SH-SY5Y (cell line): ENCODE measurements around the gene TTLL9.

Source experiments
- GATA2 ChIP-seq: IDR thresholded peaks from 2 replicates; pipeline ENCODE4 v1.6.1; 2011; ENCODE audit warnings: mild to moderate bottlenecking, low read depth, low read length
- GATA3 ChIP-seq: IDR thresholded peaks from 2 replicates; pipeline ENCODE4 v1.6.1; 2011; ENCODE audit warnings: low read depth, mild to moderate bottlenecking, low read length, moderate library complexity

TTLL9 gene

DNA sequence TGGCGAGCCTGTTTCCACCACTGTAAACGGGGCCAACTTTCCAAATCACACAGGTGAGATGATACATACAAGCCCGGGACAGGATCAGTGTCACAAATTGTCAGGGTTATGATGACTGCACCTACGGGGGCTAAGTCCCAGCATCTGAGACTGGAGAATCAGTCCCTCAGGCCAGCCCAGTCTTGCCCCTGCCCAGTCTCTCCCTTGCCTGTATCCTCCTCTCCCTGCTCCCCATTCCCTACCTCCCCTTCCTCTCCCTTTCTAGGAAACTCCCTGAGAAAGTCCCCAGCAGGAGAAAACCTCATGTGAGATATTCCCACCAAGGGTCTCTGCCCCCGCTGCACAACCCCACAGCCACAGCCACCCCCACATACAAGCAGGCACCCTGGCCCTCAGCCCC is 26.6 kb upstream of the TTLL9 start:
- TF ChIP-seq GATA2 (no peak), GATA3 (no peak)

GRCh38 chr20:31844737-31845299 is 25.6 kb upstream of the TTLL9 start:
- no peak for TF ChIP-seq GATA2
- no peak for TF ChIP-seq GATA3

DNA sequence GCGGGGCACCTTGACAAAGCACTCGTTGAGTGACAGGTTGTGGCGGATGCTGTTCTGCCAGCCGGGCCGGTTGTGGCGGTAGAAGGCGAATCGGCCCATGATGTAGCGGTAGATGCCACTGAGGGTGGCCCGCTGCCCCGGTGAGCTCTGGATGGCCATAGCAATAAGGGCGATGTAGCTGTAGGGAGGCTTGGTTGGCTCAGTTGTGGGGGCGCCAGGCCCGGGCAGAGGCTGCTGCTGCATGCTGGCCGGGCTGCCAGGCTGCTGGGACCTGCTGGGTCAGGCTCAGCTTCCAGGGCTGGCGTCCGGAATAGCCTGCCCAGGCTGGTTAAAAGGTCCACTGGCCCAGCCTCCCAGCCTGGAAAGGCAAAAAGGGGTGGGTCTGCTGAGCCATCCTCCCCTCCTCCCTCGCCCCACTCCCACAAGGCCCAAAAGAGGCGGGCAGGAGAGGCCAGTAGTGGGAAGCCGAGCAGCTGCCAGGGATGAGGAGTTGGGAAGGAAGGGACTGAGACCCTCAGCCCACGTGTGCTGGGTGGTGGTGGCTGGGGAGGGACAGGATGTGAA is 25.1 kb upstream of the TTLL9 start, which contains the start of gene FOXS1:
Gene FOXS1, minus strand, starts transcription at position 305 of the 564 bp plus-strand sequence. Its CDS starts 62 bp downstream, at position 243.
- TF ChIP-seq GATA2 (no peak), GATA3 (no peak)

GRCh38 chr20:31846793-31847138 is 23.7 kb upstream of the TTLL9 start:
- TF ChIP-seq GATA3 (no peak), GATA2 (no peak)

DNA sequence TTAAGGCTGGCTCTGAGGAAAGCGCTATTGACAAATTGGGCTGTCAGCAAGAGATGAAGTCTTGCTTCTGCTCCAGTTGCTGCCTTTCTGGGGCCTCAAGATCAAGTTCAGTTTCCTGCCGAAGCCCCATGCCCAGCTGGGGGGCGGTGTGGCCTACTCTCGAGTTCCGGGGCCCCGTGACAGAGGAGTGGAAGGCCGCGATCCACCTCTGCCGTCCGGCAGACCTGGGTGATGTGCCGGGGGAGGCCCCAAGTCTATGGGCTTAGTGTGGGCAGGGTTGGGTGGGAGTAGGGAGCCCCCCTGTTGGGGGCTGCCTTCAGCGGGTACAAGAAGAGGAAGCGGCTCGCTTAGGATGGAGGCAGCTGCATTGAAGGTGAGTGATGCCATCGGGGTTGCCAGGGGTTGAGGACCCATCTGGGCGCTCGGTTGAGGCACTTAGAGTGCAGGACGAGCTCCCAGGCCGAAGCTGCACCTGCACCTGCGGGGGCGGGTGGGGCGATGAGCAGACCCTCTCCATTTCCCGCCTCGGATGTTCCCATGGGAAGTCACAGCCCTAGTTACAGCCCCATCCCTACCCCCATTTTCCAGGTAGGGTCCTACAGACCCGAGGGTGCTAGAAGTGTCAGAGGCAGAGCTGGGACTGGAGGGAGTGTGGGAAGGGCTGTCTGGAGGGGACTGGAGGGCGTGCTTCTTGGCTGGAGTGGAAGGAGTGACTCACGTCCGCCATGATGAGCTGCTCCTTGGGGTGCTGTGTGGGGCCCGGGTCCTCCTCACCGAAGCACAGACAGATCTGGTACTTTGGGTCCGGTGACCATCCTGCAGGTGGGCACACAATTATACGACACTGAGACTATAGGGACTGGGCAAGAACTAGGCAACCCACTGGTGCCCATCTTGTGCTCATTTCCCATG is 22.1 kb upstream of the TTLL9 start:
- no peak for TF ChIP-seq GATA3
- TF ChIP-seq GATA2, result no peak

DNA sequence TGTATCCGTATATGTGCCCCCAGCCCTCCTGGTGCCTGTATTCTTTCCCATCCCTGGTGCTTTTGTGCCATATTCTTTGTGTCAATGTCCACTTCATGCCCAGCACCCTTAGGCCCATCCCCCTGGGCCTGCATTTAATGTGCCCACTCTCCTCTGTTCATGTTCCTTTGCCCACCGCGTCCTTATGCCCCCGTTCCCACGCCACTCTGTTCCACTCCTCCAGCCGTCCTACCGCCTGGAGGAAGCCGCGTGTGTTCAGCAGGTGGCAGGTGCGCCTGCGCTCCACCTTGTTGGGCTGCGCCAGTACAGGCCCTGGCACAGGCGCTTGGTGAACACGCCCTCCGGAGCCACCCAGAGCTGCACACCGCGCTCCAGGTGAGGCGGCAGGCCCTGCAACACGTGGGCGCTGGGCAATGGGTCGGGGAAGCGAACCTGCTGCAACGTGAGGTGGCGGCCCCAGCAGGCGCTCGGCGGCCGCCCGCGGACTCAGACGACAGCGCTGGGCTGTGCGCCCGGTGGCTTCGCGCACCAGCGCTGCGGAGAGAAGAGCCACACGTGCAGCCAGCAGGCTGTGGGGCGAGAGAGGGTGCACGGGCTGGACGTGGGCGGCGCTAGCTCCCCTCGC is 21.0 kb upstream of the TTLL9 start:
- TF ChIP-seq GATA3 (no peak), GATA2 (no peak)

GRCh38 chr20:31851240-31851955 is 19.0 kb upstream of the TTLL9 start:
- no peak for TF ChIP-seq GATA2
- no peak for TF ChIP-seq GATA3

GRCh38 chr20:31853481-31853880 is 17.0 kb upstream of the TTLL9 start:
- TF ChIP-seq GATA3, result no peak
- TF ChIP-seq GATA2, result no peak

DNA sequence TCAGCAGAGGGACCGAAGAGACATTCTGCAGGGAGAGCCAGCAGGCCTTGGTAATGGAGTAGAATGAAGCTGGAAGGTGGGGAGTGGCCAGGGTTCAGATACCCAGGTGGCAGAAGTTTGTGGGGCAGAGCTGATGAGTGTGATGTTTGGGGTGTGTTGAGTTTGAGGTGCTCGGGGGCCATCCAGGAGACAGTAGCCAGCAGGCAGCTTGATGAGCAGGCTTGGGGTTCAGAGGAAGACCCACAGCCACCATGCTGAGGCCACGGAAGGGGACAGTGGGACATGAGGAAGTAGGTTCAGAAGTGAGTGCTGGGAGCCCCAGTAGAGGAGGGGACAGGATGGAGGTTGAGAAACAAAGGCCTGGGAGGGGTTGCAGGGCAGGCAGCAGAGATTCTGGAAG is 13.9 kb upstream of the TTLL9 start:
- TF ChIP-seq GATA2, result no peak
- no peak for TF ChIP-seq GATA3

DNA sequence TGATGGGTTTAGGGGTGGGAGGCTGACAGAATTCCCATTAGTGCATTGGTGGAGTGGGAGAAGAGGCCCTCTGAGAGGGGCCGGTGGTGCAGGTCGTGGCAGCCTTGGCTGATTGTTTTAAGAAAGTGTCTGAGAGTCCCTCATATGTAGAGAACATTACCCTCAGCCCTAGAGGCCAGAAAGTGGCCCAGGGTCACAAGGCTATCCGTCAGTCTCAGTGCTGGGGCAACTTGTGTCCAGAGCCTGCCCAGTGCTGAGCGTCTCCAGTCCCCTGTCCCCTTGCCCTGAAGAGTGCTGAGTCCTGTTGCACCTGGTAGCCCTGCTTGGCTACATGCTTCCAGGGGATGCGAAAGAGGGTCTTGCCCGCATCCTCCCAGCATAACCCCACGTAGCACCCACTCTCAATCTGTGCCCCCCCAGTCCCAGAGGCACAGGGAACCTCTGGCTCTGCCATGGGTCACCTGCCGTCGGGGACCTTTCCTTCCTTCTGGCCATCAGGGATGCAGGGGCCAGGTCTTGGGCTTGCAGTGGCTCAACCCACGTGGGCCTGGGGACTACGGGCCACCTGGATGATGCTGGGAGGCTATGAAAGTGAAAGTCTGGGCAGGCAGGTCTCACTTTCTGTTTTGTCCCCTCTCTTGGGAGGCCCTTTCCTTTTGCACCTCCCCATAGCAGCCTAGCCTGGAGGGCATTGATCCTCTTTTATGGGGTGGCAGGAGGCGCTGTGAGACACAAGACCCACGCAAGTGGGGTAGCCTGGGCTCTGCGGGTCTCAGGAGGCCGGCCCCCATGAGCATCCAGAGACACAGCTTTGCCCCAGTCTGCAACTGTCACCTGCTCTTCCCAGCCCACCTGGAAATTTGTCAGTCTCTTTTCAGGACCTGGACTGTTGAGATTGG is 12.3 kb upstream of the TTLL9 start:
- TF ChIP-seq GATA2, result no peak
- no peak for TF ChIP-seq GATA3

GRCh38 chr20:31858760-31859083 is 11.7 kb upstream of the TTLL9 start:
- no peak for TF ChIP-seq GATA3
- TF ChIP-seq GATA2, result no peak

DNA sequence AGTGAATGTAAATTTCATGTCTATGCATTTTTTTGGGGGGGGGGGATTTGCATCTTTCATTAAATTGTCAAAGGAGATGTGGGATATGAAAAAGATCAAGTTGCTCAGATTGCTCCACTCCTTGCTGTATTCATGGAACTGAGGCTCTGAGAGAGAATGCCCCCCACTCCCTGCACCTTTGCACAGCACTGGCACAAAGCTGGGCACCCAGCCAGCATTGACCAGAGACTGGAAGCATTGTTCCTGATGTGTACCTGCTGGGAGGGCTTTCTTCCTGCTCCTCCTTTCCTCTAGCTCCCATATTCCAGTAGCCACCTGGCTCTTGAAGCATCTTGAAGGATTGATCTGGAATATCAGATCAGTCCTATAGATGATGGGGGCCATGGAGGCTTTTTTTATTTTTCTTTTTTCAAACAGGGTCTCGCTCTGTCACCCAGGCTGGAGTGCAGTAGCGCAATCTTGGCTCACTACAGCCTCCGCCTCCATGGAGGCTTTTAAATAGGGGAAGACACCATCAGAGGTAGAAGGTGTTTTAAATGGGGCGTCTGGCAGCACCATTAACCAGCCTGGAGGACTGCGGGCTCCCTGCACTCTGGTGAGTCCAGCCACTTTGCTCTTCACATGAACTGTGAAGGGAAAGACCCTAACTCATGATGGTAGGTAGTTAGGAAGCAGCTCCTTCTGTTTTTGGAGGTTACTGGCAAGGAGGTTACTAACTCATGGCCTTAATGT is 11.0 kb upstream of the TTLL9 start:
- TF ChIP-seq GATA2 (no peak), GATA3 (no peak)
